Hepatocyte (in vitro differentiated cells): ENCODE data around the gene ARSJ. TPM values are rescaled to one million over a fixed set of nuclear protein-coding genes. Genes with fewer than 3 reads are reported as not detected.

Source experiments
- DNase-seq: peaks from one replicate; pipeline ENCODE4 v3.0.0-alpha.2; 2016; ENCODE audit warnings: low spot score
- H2AFZ ChIP-seq: fragments of 200-600 bp; sonication (generic); 2 replicates; pipeline ENCODE4 v1.6.0; 2016; ENCODE audit warnings: antibody characterized with exemption, mild to moderate bottlenecking
- H3K27ac ChIP-seq: fragments of 200-600 bp; sonication (generic); 2 replicates; pipeline ENCODE4 v1.5.1; 2016; ENCODE audit warnings: mild to moderate bottlenecking
- H3K27me3 ChIP-seq: fragments of 200-600 bp; sonication (generic); 2 replicates; pipeline ENCODE4 v1.6.1; 2016
- H3K36me3 ChIP-seq: fragments of 200-600 bp; sonication (generic); replicated peaks from 2 replicates; pipeline ENCODE4 v1.5.1; 2016; ENCODE audit warnings: low read depth; ENCODE audit not compliant: insufficient read depth
- H3K4me1 ChIP-seq: fragments of 200-600 bp; sonication (generic); 2 replicates; pipeline ENCODE4 v1.5.1; 2016; ENCODE audit warnings: mild to moderate bottlenecking, moderate library complexity; ENCODE audit not compliant: insufficient read depth
- H3K4me2 ChIP-seq: fragments of 200-600 bp; sonication (generic); 2 replicates; pipeline ENCODE4 v1.6.0; 2016
- H3K4me3 ChIP-seq: fragments of 200-600 bp; sonication (generic); 2 replicates; pipeline ENCODE4 v1.5.1; 2016; ENCODE audit warnings: mild to moderate bottlenecking
- H3K79me2 ChIP-seq: fragments of 200-600 bp; sonication (generic); 2 replicates; pipeline ENCODE4 v1.6.0; 2017; ENCODE audit warnings: mild to moderate bottlenecking
- H3K9me2 ChIP-seq: fragments of 200-600 bp; sonication (generic); replicated peaks from 2 replicates; pipeline ENCODE4 v1.6.0; 2017; ENCODE audit warnings: mild to moderate bottlenecking; ENCODE audit not compliant: insufficient read depth
- H3K9me3 ChIP-seq: fragments of 200-600 bp; sonication (generic); 2 replicates; pipeline ENCODE4 v1.5.1; 2016; ENCODE audit warnings: low read depth, mild to moderate bottlenecking
- H4K20me1 ChIP-seq: fragments of 200-600 bp; sonication (generic); 2 replicates; pipeline ENCODE4 v1.6.0; 2016; ENCODE audit warnings: mild to moderate bottlenecking; ENCODE audit not compliant: insufficient read depth, poor library complexity, severe bottlenecking
- CTCF ChIP-seq: fragments of 200-600 bp; sonication (generic); IDR thresholded peaks from 2 replicates; pipeline ENCODE4 v1.5.1; 2016; ENCODE audit warnings: antibody characterized with exemption, mild to moderate bottlenecking; ENCODE audit not compliant: poor library complexity
- EZH2 ChIP-seq: fragments of 200-600 bp; sonication (generic); IDR thresholded peaks from 2 replicates; pipeline ENCODE4 v1.6.1; 2016; ENCODE audit warnings: antibody characterized with exemption, mild to moderate bottlenecking, borderline replicate concordance
- EZH2phosphoT487 ChIP-seq: fragments of 200-600 bp; sonication (generic); IDR thresholded peaks from one replicate; pipeline ENCODE4 v1.6.1; 2018; ENCODE audit warnings: antibody characterized with exemption, mild to moderate bottlenecking, low read depth, moderate library complexity; ENCODE audit not compliant: unreplicated experiment, severe bottlenecking
- WGBS: methylation state at CpG from one replicate; pipeline ENCODE4 v1.1.6; 2016; ENCODE audit warnings: low lambda C conversion rate; ENCODE audit errors: missing lambda C conversion rate; 5-methylcytosine and 5-hydroxymethylcytosine counted together
- polyA plus RNA-seq: library from polyadenylated mRNA; unstranded; fragments of >200 nt; fragmentation: Nextera tagmentation; extraction: Ambion mirVana; gene quantifications from 2 replicates; pipeline ENCODE4 v1.2.1, GENCODE V29; 2016
- total RNA-seq: library from RNA; depleted of rRNA; stranded (reverse); fragments of >200 nt; gene quantifications from 2 replicates; pipeline ENCODE4 v1.2.3, GENCODE V29; 2014

The ARSJ gene
- total and polyA plus RNA-seq, 2 experiments from 2014 or later = 7.6 to 13.8 TPM

GRCh38 chr4:113973345-113973744 lies 6.1 kb downstream of the ARSJ start:
- Histone ChIP-seq H3K9me3 (no peaks in the 10 kb centered on the region), H3K4me3 (no peak overlapping the region), H4K20me1 (no peaks in the 10 kb centered on the region), H3K27ac (no peak overlapping the region), H3K9me2 (no peaks in the 10 kb centered on the region), H3K27me3 (no peaks in the 10 kb centered on the region), H3K4me1 (no peaks in the 10 kb centered on the region), H3K36me3 (no peaks in the 10 kb centered on the region), H3K79me2 (peaks cover 67% of the 10 kb centered on the region), H3K4me2 (no peak overlapping the region), H2AFZ (no peak overlapping the region)
- TF ChIP-seq EZH2phosphoT487 (no peak), CTCF (no peak)
- WGBS = 74% methylated on average over 3 of the region's 3 CpGs
- DNase-seq = no peak

- TF ChIP-seq EZH2phosphoT487 (no peak), CTCF (no peak), EZH2 (no peak)
- WGBS = 94% methylated on average over 4 of the region's 4 CpGs
- no peak overlapping the region for H3K4me2 ChIP-seq
- no peaks in the 10 kb centered on the region for H3K36me3 ChIP-seq
- H3K27me3 ChIP-seq = no peaks in the 10 kb centered on the region
- H4K20me1 ChIP-seq = no peaks in the 10 kb centered on the region
- no peak overlapping the region for H2AFZ ChIP-seq
- no peak overlapping the region for H3K27ac ChIP-seq
- peaks cover 61% of the 10 kb centered on the region for H3K79me2 ChIP-seq
- H3K4me3 ChIP-seq = no peak overlapping the region
- no peaks in the 10 kb centered on the region for H3K4me1 ChIP-seq
- no peak for DNase-seq
- H3K9me3 ChIP-seq = no peaks in the 10 kb centered on the region
- H3K9me2 ChIP-seq = no peaks in the 10 kb centered on the region
Measured at GRCh38 chr4:113972781-113973180, 6.7 kb downstream of the ARSJ start.

GRCh38 chr4:113971706-113972360 lies 7.6 kb downstream of the ARSJ start:
- no peak overlapping the region for H3K27ac ChIP-seq
- H2AFZ ChIP-seq = no peak overlapping the region
- TF ChIP-seq EZH2 (no peak), EZH2phosphoT487 (no peak), CTCF (no peak)
- H3K4me2 ChIP-seq = no peak overlapping the region
- no peaks in the 10 kb centered on the region for H3K4me1 ChIP-seq
- H3K9me2 ChIP-seq = no peaks in the 10 kb centered on the region
- 62% methylated on average over 2 of the region's 2 CpGs for WGBS
- no peaks in the 10 kb centered on the region for H3K27me3 ChIP-seq
- peaks cover 52% of the 10 kb centered on the region for H3K79me2 ChIP-seq
- no peak overlapping the region for H3K4me3 ChIP-seq
- H4K20me1 ChIP-seq = no peaks in the 10 kb centered on the region
- no peaks in the 10 kb centered on the region for H3K9me3 ChIP-seq
- H3K36me3 ChIP-seq = no peaks in the 10 kb centered on the region
- no peak for DNase-seq
